HepG2 (cell line): ENCODE measurements around the gene LENEP. TPM values are rescaled to one million over a fixed set of nuclear protein-coding genes. Genes with fewer than 3 reads are reported as not detected.

ENCODE experiments used
- ATAC-seq: fragments of 200-7000 bp; cut with Tn5 transposase; 3 replicates; pipeline ENCODE4 v1.9.1; 2020; ENCODE audit warnings: mild to moderate bottlenecking, moderate library complexity
- BruUV-seq: library from RNA; stranded (reverse); fragments of 400-500 nt; replicated peaks from 2 replicates; lab custom pipeline; 2021; lab: Mats Ljungman, UMichigan
- CTCF ChIA-PET: fragments of 300-600 bp; formaldehyde crosslinking; extraction: SDS; loops from one replicate; lab custom pipeline; 2021; ENCODE audit warnings: low total read pairs, inconsistent platforms, low intra/inter-chr PET ratio; lab: Yijun Ruan, JAX
- POLR2A ChIA-PET: fragments of 350-600 bp; sonication (Branson Sonifier 250); formaldehyde crosslinking; loops from one replicate; lab custom pipeline; 2020; ENCODE audit warnings: antibody characterized with exemption, inconsistent platforms; lab: Yijun Ruan, JAX
- DNase-seq: peaks from one replicate; pipeline ENCODE4 v3.0.0-alpha.2; 2015; ENCODE audit warnings: low spot score
- FAIRE-seq: peaks from 3 replicates; lab custom pipeline; 2011; peaks lifted over from hg19 to GRCh38; lab: Jason Lieb, UNC
- H2AFZ ChIP-seq: one replicate; pipeline ENCODE4 v1.6.1; 2011; ENCODE audit warnings: low read length, inconsistent platforms
- H3K27ac ChIP-seq: fragments of 300-600 bp; 3 replicates; pipeline ENCODE4 v1.8.0; 2011; ENCODE audit warnings: mixed run types, mild to moderate bottlenecking, mixed read lengths, low read length, inconsistent platforms; ENCODE audit not compliant: insufficient read depth; ENCODE audit errors: extremely low read length
- H3K27me3 ChIP-seq, 2 experiments: fragments of 200-600 bp in 1 of 2; 2 replicates in 1 of 2; 3 replicates in 1 of 2; pipeline versions ENCODE4 v1.6.0 to v1.8.0; 2011; ENCODE audit warnings: low read length in 2 of 2, mild to moderate bottlenecking in 2 of 2, moderate library complexity in 2 of 2, inconsistent platforms in 1 of 2; ENCODE audit not compliant: insufficient read depth in 2 of 2, control insufficient read depth in 1 of 2
- H3K36me3 ChIP-seq, 2 experiments: fragments of 200-600 bp in 1 of 2; replicated peaks in 1 of 2; 2 replicates in 1 of 2; 3 replicates in 1 of 2; pipeline versions ENCODE4 v1.5.1 to v1.8.0; 2011; ENCODE audit warnings: low read length in 2 of 2, inconsistent platforms in 1 of 2; ENCODE audit not compliant: insufficient read depth in 2 of 2, control insufficient read depth in 1 of 2
- H3K4me1 ChIP-seq: 2 replicates; pipeline ENCODE4 v1.5.1; 2012; ENCODE audit warnings: low read length, inconsistent platforms; ENCODE audit not compliant: insufficient read depth
- H3K4me2 ChIP-seq: 2 replicates; pipeline ENCODE4 v1.6.0; 2011; ENCODE audit warnings: low read depth, low read length, inconsistent platforms
- H3K4me3 ChIP-seq, 3 experiments: fragments of 200-600 bp in 1 of 3; sonication (generic), shearing (Covaris generic) in 1 of 3; replicated peaks in 1 of 3; 2 replicates each; pipeline ENCODE4 v1.5.1; 2011 to 2016; ENCODE audit warnings: low read length in 3 of 3, inconsistent platforms in 2 of 3, low read depth in 2 of 3, mild to moderate bottlenecking in 2 of 3, control low read depth in 1 of 3, mixed read lengths in 1 of 3; ENCODE audit not compliant: insufficient read depth in 1 of 3
- H3K79me2 ChIP-seq: one replicate; pipeline ENCODE4 v1.6.1; 2011; ENCODE audit warnings: low read length, inconsistent platforms; ENCODE audit not compliant: insufficient read depth
- H3K9ac ChIP-seq: 2 replicates; pipeline ENCODE4 v1.6.0; 2011; ENCODE audit warnings: mild to moderate bottlenecking, low read depth, low read length, inconsistent platforms; ENCODE audit not compliant: insufficient read depth
- H3K9me3 ChIP-seq: 2 replicates; pipeline ENCODE4 v1.5.1; 2012; ENCODE audit warnings: mild to moderate bottlenecking, low read length
- H4K20me1 ChIP-seq: 2 replicates; pipeline ENCODE4 v1.6.0; 2011; ENCODE audit warnings: inconsistent platforms, mild to moderate bottlenecking, low read length, moderate library complexity; ENCODE audit not compliant: insufficient read depth
- ADNP ChIP-seq: sonication (generic); formaldehyde crosslinking; IDR thresholded peaks from 2 replicates; pipeline ENCODE4 v1.4.0; 2020; ENCODE audit warnings: missing genetic modification reagents
- AGO2 ChIP-seq: fragments of 200-400 bp; formaldehyde crosslinking; optimal IDR thresholded peaks from 2 replicates; pipeline ENCODE3; 2017; ENCODE audit warnings: mild to moderate bottlenecking, low read depth, low read length, moderate library complexity
- KDM1A ChIP-seq: IDR thresholded peaks from 2 replicates; pipeline ENCODE4 v1.6.1; 2016; ENCODE audit warnings: missing compliant biosample characterization
- MAFG ChIP-seq: sonication (generic); formaldehyde crosslinking; IDR thresholded peaks from 2 replicates; pipeline ENCODE4 v1.5.1; 2020; ENCODE audit warnings: mild to moderate bottlenecking, missing genetic modification reagents
- MXD3 ChIP-seq: IDR thresholded peaks from 2 replicates; pipeline ENCODE4 v1.6.1; 2016; ENCODE audit warnings: mild to moderate bottlenecking, missing biosample characterization, missing genetic modification reagents
- NCOR1 ChIP-seq: fragments of 200-600 bp; sonication (generic); IDR thresholded peaks from 2 replicates; pipeline ENCODE4 v1.7.0; 2017; ENCODE audit warnings: antibody characterized with exemption, low read length, borderline replicate concordance
- NFE2L1 ChIP-seq: sonication (generic); formaldehyde crosslinking; IDR thresholded peaks from 2 replicates; pipeline ENCODE4 v1.4.0; 2020; ENCODE audit warnings: missing genetic modification reagents, mild to moderate bottlenecking, borderline replicate concordance
- RBFOX2 ChIP-seq: fragments of 200-400 bp; formaldehyde crosslinking; IDR thresholded peaks from 2 replicates; pipeline ENCODE4 v1.6.1; 2017; ENCODE audit warnings: low read depth, mild to moderate bottlenecking, low read length
- STAT5B ChIP-seq: sonication (generic); formaldehyde crosslinking; IDR thresholded peaks from 2 replicates; pipeline ENCODE4 v1.4.0; 2020; ENCODE audit warnings: missing genetic modification reagents
- ZNF234 ChIP-seq: sonication (generic); formaldehyde crosslinking; conservative IDR thresholded peaks from 2 replicates; pipeline ENCODE4 v1.5.1; 2020; ENCODE audit warnings: mild to moderate bottlenecking, missing genetic modification reagents
- ZNF512 ChIP-seq: sonication (generic); formaldehyde crosslinking; IDR thresholded peaks from 2 replicates; pipeline ENCODE4 v1.4.0; 2020; ENCODE audit warnings: mild to moderate bottlenecking, missing genetic modification reagents
- ZNF558 ChIP-seq: sonication (generic); formaldehyde crosslinking; IDR thresholded peaks from 2 replicates; pipeline ENCODE4 v1.9.0; 2022; ENCODE audit warnings: mild to moderate bottlenecking, missing genetic modification reagents, borderline replicate concordance
- ZNF773 ChIP-seq: sonication (generic); formaldehyde crosslinking; IDR thresholded peaks from 2 replicates; pipeline ENCODE4 v1.4.0; 2020; ENCODE audit warnings: missing genetic modification reagents, borderline replicate concordance
- WGBS: methylation state at CpG from one replicate; pipeline ENCODE4 v1.1.6; 2017; ENCODE audit warnings: low lambda C conversion rate; 5-methylcytosine and 5-hydroxymethylcytosine counted together
- in situ Hi-C: cut with HindIII; loops from 2 replicates; pipeline ENCODE4 v1.10.0; 2017; ENCODE audit warnings: low pct_unique_long_range_greater_than_20kb; ENCODE audit not compliant: extremely low pct_ligation_motif_present
- intact Hi-C: fragments of 100-400 bp; cut with micrococcal nuclease; formaldehyde crosslinking; loops from one replicate; pipeline ENCODE4 v1.10.0; 2022; ENCODE audit not compliant: unreplicated experiment
- polyA plus RNA-seq, 8 experiments: library from polyadenylated mRNA; depleted of rRNA in 3 of 8; stranded (reverse) in 7 of 8; unstranded in 1 of 8; fragments of >200 nt; fragmentation: Illumina TruSeq in 4 of 8; extraction: Trizol in 4 of 8; gene quantifications; 2 replicates each; pipeline versions ENCODE4 v1.2.1 to v1.2.3, GENCODE V29; 2011 to 2016; ENCODE audit warnings: low read depth in 4 of 8, missing spikeins in 1 of 8, mixed read lengths in 1 of 8; ENCODE audit not compliant: insufficient read depth in 1 of 8
- total RNA-seq, 5 experiments: library from RNA; depleted of rRNA; stranded (reverse); fragments of >200 nt; fragmentation: Illumina TruSeq; extraction: Trizol; gene quantifications; 2 replicates each; pipeline ENCODE4 v1.2.3, GENCODE V29; 2016; ENCODE audit warnings: low read depth in 1 of 5
- TF ChIP-seq, protein P1 (sequence below): sonication (generic); formaldehyde crosslinking; conservative IDR thresholded peaks from 2 replicates; pipeline ENCODE4 v1.8.0; 2022; ENCODE audit warnings: low read depth, missing genetic modification reagents

The LENEP gene
- total and polyA plus RNA-seq, 2 of the 13 experiments (the other 11 are each of a cell fraction or from before 2014, with no cell fraction given) = 0.29 TPM; not detected in 1

- no TSS peak for BruUV-seq
- H3K9me3 ChIP-seq = no peaks in the 10 kb centered on the region
- intact Hi-C loops (no loop called here), in situ Hi-C loops (no loop called here)
- no peak for DNase-seq
- no peak overlapping the region for H2AFZ ChIP-seq
- no peak overlapping the region for H3K4me3 ChIP-seq
- ChIA-PET CTCF (no interaction called here), POLR2A (interaction anchor here (1.3 to 8.3 kb wide), 2 partner anchors 14 kb away, joined by 3 to 148 read pairs; partner anchors contain the start of genes CKS1B and SHC1)
- ATAC-seq = no peak
- TF ChIP-seq RBFOX2 = 0 out of 2 replicates have a peak, but pooled peaks have one; percentile 30
- TF ChIP-seq ZNF234 (CRISPR knock-in tag) = no peak
- no peak for TF ChIP-seq MAFG (CRISPR knock-in tag)
- peak; percentile 84 for TF ChIP-seq AGO2
- H3K9ac ChIP-seq = no peak overlapping the region
- no peak for FAIRE-seq
- H4K20me1 ChIP-seq = no peaks in the 10 kb centered on the region
- WGBS = over 99% methylated on average over 11 of the region's 16 CpGs
- H3K79me2 ChIP-seq = peaks cover 17% of the 10 kb centered on the region
- H3K4me2 ChIP-seq = no peak overlapping the region
- H3K36me3 ChIP-seq = peaks cover 6 to 23% of the 10 kb centered on the region in 2 experiments; a peak in 3 of 5 replicates
- no peak overlapping the region for H3K27ac ChIP-seq
- H3K27me3 ChIP-seq = no peaks in the 10 kb centered on the region; a peak in 1 of 5 replicates
- peaks cover 51% of the 10 kb centered on the region for H3K4me1 ChIP-seq
Observed at GRCh38 chr1:154958681-154959425, 34.5 kb upstream of the LENEP start.

DNA sequence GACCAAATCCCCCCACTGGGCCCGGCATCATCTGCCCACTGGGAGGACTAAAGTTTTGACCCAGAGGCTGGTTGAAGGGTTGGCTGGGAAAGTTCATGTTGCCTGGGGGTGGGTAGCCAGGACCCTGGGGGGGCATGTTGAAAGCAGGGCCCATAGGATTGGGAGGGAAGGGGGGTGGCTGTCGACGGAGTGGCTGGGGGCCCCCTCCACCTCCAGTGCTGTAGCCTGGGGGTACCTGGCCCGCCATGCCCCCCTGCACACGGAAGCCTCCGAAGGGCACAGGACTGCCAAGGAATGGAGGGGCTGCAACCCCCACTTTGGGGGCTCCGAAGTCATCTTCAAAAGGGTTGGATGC is 34.0 kb upstream of the LENEP start:
- 100% methylated on average over 7 of the region's 7 CpGs for WGBS
- intact Hi-C loops (no loop called here), in situ Hi-C loops (no loop called here)
- no peak overlapping the region for H3K9ac ChIP-seq
- BruUV-seq = no TSS peak
- no peak overlapping the region for H3K27ac ChIP-seq
- H3K27me3 ChIP-seq = no peaks in the 10 kb centered on the region; a peak in 1 of 5 replicates
- H3K4me1 ChIP-seq = peaks cover 51% of the 10 kb centered on the region
- no peak overlapping the region for H3K4me2 ChIP-seq
- peaks cover 17% of the 10 kb centered on the region for H3K79me2 ChIP-seq
- DNase-seq (no peak), FAIRE-seq (no peak), ATAC-seq (no peak)
- peaks cover 6 to 28% of the 10 kb centered on the region in 2 experiments; a peak in 3 of 5 replicates for H3K36me3 ChIP-seq
- POLR2A ChIA-PET = interaction anchor here (1.3 to 8.3 kb wide), 3 partner anchors 14 to 58 kb away, joined by 3 to 148 read pairs (median 8); partner anchors contain the start of genes CKS1B and SHC1
- H4K20me1 ChIP-seq = no peaks in the 10 kb centered on the region
- H2AFZ ChIP-seq = no peak overlapping the region
- no peak overlapping the region for H3K4me3 ChIP-seq
- no peaks in the 10 kb centered on the region for H3K9me3 ChIP-seq
- CTCF ChIA-PET = no interaction called here
- TF ChIP-seq NCOR1 = no peak
- TF ChIP-seq NFE2L1 (CRISPR knock-in tag) = no peak
- no peak for TF ChIP-seq MXD3 (CRISPR knock-in tag)
- TF ChIP-seq, protein P1, sequence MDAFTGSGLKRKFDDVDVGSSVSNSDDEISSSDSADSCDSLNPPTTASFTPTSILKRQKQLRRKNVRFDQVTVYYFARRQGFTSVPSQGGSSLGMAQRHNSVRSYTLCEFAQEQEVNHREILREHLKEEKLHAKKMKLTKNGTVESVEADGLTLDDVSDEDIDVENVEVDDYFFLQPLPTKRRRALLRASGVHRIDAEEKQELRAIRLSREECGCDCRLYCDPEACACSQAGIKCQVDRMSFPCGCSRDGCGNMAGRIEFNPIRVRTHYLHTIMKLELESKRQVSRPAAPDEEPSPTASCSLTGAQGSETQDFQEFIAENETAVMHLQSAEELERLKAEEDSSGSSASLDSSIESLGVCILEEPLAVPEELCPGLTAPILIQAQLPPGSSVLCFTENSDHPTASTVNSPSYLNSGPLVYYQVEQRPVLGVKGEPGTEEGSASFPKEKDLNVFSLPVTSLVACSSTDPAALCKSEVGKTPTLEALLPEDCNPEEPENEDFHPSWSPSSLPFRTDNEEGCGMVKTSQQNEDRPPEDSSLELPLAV (CRISPR knock-in tag) = no peak
- TF ChIP-seq ZNF512 (CRISPR knock-in tag) = no peak
- TF ChIP-seq ZNF558 (CRISPR knock-in tag) = no peak
- no peak for TF ChIP-seq ADNP (CRISPR knock-in tag)
- TF ChIP-seq STAT5B (CRISPR knock-in tag) = no peak
- TF ChIP-seq KDM1A (CRISPR knock-in tag) = no peak
- no peak for TF ChIP-seq ZNF773
